Aortic smooth muscle cell (primary cell): Measurements from ENCODE around the gene AGXT2. TPM values are rescaled to one million over a fixed set of nuclear protein-coding genes. Genes with fewer than 3 reads are reported as not detected.

Experiments used
- total RNA-seq: library from RNA; depleted of rRNA; stranded (reverse); fragments of >200 nt; gene quantifications from 2 replicates; pipeline ENCODE4 v1.2.3, GENCODE V29; 2014

AGXT2 gene, protein sequence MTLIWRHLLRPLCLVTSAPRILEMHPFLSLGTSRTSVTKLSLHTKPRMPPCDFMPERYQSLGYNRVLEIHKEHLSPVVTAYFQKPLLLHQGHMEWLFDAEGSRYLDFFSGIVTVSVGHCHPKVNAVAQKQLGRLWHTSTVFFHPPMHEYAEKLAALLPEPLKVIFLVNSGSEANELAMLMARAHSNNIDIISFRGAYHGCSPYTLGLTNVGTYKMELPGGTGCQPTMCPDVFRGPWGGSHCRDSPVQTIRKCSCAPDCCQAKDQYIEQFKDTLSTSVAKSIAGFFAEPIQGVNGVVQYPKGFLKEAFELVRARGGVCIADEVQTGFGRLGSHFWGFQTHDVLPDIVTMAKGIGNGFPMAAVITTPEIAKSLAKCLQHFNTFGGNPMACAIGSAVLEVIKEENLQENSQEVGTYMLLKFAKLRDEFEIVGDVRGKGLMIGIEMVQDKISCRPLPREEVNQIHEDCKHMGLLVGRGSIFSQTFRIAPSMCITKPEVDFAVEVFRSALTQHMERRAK
- total RNA-seq: not detected in 2 replicates

DNA sequence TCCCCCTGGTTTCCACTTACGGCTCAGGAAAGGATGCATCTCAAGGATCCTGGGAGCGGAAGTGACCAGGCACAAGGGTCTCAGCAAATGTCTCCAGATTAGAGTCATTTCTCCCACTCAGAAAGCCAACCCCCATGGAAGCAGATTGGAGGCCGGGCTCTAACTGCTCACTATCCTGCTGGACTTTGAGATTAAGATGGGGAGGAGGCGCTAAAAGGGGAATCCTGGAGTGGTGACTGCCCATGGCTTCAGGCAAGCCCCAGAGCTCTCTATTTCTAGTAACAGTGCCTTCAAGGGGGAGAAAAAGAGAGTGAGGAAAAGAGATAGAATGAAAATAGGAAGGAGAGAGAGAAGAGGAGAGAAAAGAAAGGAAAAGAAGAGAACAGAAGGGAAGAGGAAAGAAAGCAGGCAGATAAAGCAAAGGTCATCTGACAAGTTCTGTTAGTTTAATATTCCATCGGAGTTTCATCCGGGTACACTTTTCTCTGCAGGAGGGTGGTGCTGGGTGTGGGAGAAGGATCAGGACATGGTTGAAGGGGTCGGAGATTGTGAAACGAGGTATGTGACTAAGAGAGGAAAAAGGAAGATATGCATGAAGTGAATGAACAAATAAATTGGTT lies at the start of gene AGXT2:
Gene AGXT2, minus strand, starts transcription at position 165 of the 620 bp plus-strand sequence. Its CDS starts 57 bp downstream, at position 108.

Other genes with a start within 250 kb of the AGXT2 start
- gene TTC23L, start 208.8 kb downstream of the AGXT2 start, total RNA-seq: 0.13 and 0.31 TPM in 2 replicates
- gene RAD1, start 132.4 kb downstream of the AGXT2 start, total RNA-seq: 23.6 and 28.7 TPM in 2 replicates
- gene BRIX1, start 132.2 kb downstream of the AGXT2 start, total RNA-seq: 19.0 and 30.3 TPM in 2 replicates
- 41.5 and 44.7 TPM in 2 replicates for gene DNAJC21, start 118.4 kb downstream of the AGXT2 start, total RNA-seq
- under 0.01 and 0.26 TPM in 2 replicates for gene PRLR, start 182.5 kb upstream of the AGXT2 start, total RNA-seq